GM18951 (cell line): ENCODE results near the gene SLC25A42.
"Not testable (repeated sequence)": the region's sequence is repeated elsewhere in the genome, so short reads cannot be mapped to it uniquely, and the experiment has no call there.

ENCODE experiments used
- POLR2A ChIP-seq: IDR thresholded peaks from 4 replicates; pipeline ENCODE4 v1.6.1; 2011; ENCODE audit warnings: mild to moderate bottlenecking; ENCODE audit not compliant: insufficient read length, insufficient read depth; ENCODE audit errors: extremely low read depth
- in situ Hi-C: fragments of 300-500 bp; cut with MboI; formaldehyde crosslinking; loops from one replicate; pipeline ENCODE4 v1.12.0; 2022; ENCODE audit warnings: low sequenced_read_pairs, mixed read lengths, inconsistent platforms; ENCODE audit not compliant: unreplicated experiment

The SLC25A42 gene

GRCh38 chr19:19096641-19097627 lies 33.1 kb downstream of the SLC25A42 start:
- no peak for TF ChIP-seq POLR2A
- in situ Hi-C loops: no loop called here

- in situ Hi-C loops: no loop called here
- TF ChIP-seq POLR2A: no peak
Observed at GRCh38 chr19:19098084-19098702, 34.4 kb downstream of the SLC25A42 start.

- no peak for TF ChIP-seq POLR2A
- in situ Hi-C loops: no loop called here
Observed at GRCh38 chr19:19098703-19099632, 35.2 kb downstream of the SLC25A42 start.

GRCh38 chr19:19101540-19101939 lies 37.7 kb downstream of the SLC25A42 start:
- no peak for TF ChIP-seq POLR2A
- in situ Hi-C loops: no loop called here

- in situ Hi-C loops: not testable (repeated sequence)
Observed at GRCh38 chr19:19102566-19102965, 38.8 kb downstream of the SLC25A42 start.

- TF ChIP-seq POLR2A: no peak
- in situ Hi-C loops: no loop called here
Observed at GRCh38 chr19:19103167-19103566, 39.4 kb downstream of the SLC25A42 start.

- in situ Hi-C loops: no loop called here
- no peak for TF ChIP-seq POLR2A
Observed at GRCh38 chr19:19105365-19106055, 41.7 kb downstream of the SLC25A42 start.

GRCh38 chr19:19106056-19106551 lies 42.3 kb downstream of the SLC25A42 start:
- in situ Hi-C loops: no loop called here
- TF ChIP-seq POLR2A: no peak

- in situ Hi-C loops: not testable (repeated sequence)
Observed at GRCh38 chr19:19106938-19107337, 43.1 kb downstream of the SLC25A42 start.

- in situ Hi-C loops: no loop called here
- no peak for TF ChIP-seq POLR2A
Observed at GRCh38 chr19:19107654-19108053, 43.9 kb downstream of the SLC25A42 start.

GRCh38 chr19:19109601-19110000 lies 45.8 kb downstream of the SLC25A42 start:
- in situ Hi-C loops: no loop called here
- no peak for TF ChIP-seq POLR2A

GRCh38 chr19:19110410-19111135 lies 46.8 kb downstream of the SLC25A42 start:
- in situ Hi-C loops: no loop called here
- TF ChIP-seq POLR2A: no peak
